Esophagus muscularis mucosa (tissue), 3 donors: ENCODE results near the gene OR4F15.

Source experiments
- CTCF ChIP-seq, 3 experiments: fragments of 200-600 bp in 2 of 3; fragments of 450-650 bp in 1 of 3; sonication (generic) in 2 of 3; IDR thresholded peaks; one replicate each; pipeline ENCODE4 v1.5.1; 2017 to 2019; ENCODE audit warnings: antibody characterized with exemption in 3 of 3, mild to moderate bottlenecking in 2 of 3, moderate library complexity in 1 of 3
- EP300 ChIP-seq: sonication (generic); formaldehyde crosslinking; IDR thresholded peaks from one replicate; pipeline ENCODE4 v1.6.1; 2017; ENCODE audit warnings: antibody characterized with exemption

DNA sequence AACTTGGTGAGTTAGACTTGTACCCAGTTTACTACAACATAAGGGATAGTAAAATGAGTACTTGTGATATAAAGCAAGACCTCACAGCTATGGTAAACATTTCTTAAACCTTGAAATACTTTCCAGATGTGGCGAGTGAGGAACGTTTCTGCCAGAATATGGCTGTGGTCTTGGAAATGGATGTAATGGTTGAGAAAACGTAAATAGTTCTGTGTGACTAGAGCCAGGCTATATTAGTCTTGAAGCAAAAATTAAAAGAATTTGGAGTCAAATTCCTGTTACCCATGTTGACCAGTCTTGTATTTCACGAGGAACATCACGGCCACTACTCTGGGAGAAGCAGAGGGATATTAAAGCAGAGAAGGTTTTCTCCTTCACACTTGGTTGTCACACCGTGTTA lies 15.3 kb downstream of the OR4F15 start:
- no peak for TF ChIP-seq CTCF (IDR thresholded peaks at IDR 0.05)
- TF ChIP-seq EP300 = no peak
